Endothelial cell of umbilical vein (primary cell): Measurements from ENCODE around the gene KRTAP10-11.
"Not testable (repeated sequence)": the region's sequence is repeated elsewhere in the genome, so short reads cannot be mapped to it uniquely, and the experiment has no call there.

Source experiments
- CTCF ChIP-seq, 2 donors: IDR thresholded peaks; 1 replicate in 1 of 2; 2 replicates in 1 of 2; pipeline ENCODE4 v1.5.1; 2011; ENCODE audit warnings: low read length in 2 of 2, mild to moderate bottlenecking in 2 of 2, moderate library complexity in 2 of 2, control low read depth in 1 of 2, inconsistent platforms in 1 of 2, low read depth in 1 of 2; ENCODE audit not compliant: insufficient read depth in 1 of 2; ENCODE audit errors: extremely low read depth in 1 of 2
- EZH2 ChIP-seq: IDR thresholded peaks from 2 replicates; pipeline ENCODE4 v1.6.1; 2012; ENCODE audit warnings: borderline replicate concordance, low read depth, mild to moderate bottlenecking, moderate library complexity, low read length, inconsistent platforms; ENCODE audit not compliant: severe bottlenecking
- MAX ChIP-seq: IDR thresholded peaks from 2 replicates; pipeline ENCODE4 v1.6.1; 2011; ENCODE audit not compliant: insufficient read depth, insufficient read length

GRCh38 chr21:44610157-44610843 is 35.9 kb upstream of the KRTAP10-11 start:
- TF ChIP-seq CTCF (IDR thresholded peaks at IDR 0.05; ENCODE audit: extremely low read depth in 1 of 2, insufficient read depth in 1 of 2, low read depth in 1 of 2, low read length in 2 of 2); MAX; EZH2: not testable (repeated sequence)
